DND-41 (cell line): ENCODE measurements around the gene SMCO4.

Experiments
- ATAC-seq: fragments of 200-7000 bp; cut with Tn5 transposase; 3 replicates; pipeline ENCODE4 v1.9.1; 2021; ENCODE audit warnings: low read depth; ENCODE audit not compliant: insufficient read depth
- DNase-seq: peaks from one replicate; pipeline ENCODE4 v3.0.0-alpha.2; 2020
- H2AFZ ChIP-seq: 2 replicates; pipeline ENCODE4 v1.6.0; 2012; ENCODE audit warnings: low read depth, low read length
- H3K27ac ChIP-seq: 2 replicates; pipeline ENCODE4 v1.5.1; 2012; ENCODE audit warnings: low read length, inconsistent platforms
- H3K27me3 ChIP-seq: fragments of 200-600 bp; sonication (generic); 2 replicates; pipeline ENCODE4 v1.6.0; 2012; ENCODE audit warnings: low read length, mild to moderate bottlenecking, inconsistent platforms; ENCODE audit not compliant: insufficient read depth, poor library complexity
- H3K36me3 ChIP-seq: 2 replicates; pipeline ENCODE4 v1.5.1; 2012; ENCODE audit warnings: low read length, inconsistent platforms; ENCODE audit not compliant: insufficient read depth
- H3K4me1 ChIP-seq: 2 replicates; pipeline ENCODE4 v1.5.1; 2012; ENCODE audit warnings: mild to moderate bottlenecking, low read length; ENCODE audit not compliant: insufficient read depth
- H3K4me2 ChIP-seq: 2 replicates; pipeline ENCODE4 v1.6.0; 2012; ENCODE audit warnings: mild to moderate bottlenecking, moderate library complexity, low read length, inconsistent platforms; ENCODE audit not compliant: insufficient read depth
- H3K4me3 ChIP-seq, 2 experiments: fragments of 200-600 bp in 1 of 2; shearing (Covaris generic) in 1 of 2; 2 replicates each; pipeline ENCODE4 v1.5.1; 2012 to 2016; ENCODE audit warnings: inconsistent platforms in 2 of 2, low read length in 2 of 2, mild to moderate bottlenecking in 2 of 2, low read depth in 1 of 2, moderate library complexity in 1 of 2
- H3K79me2 ChIP-seq: 2 replicates; pipeline ENCODE4 v1.6.0; 2012; ENCODE audit warnings: low read length, inconsistent platforms; ENCODE audit not compliant: insufficient read depth
- H3K9ac ChIP-seq: 2 replicates; pipeline ENCODE4 v1.6.0; 2012; ENCODE audit warnings: low read depth, mild to moderate bottlenecking, inconsistent platforms, low read length, moderate library complexity
- H3K9me3 ChIP-seq: 2 replicates; pipeline ENCODE4 v1.5.1; 2012; ENCODE audit warnings: low read length, moderate library complexity, mild to moderate bottlenecking, inconsistent platforms; ENCODE audit not compliant: insufficient read depth, severe bottlenecking
- H4K20me1 ChIP-seq: 2 replicates; pipeline ENCODE4 v1.6.0; 2012; ENCODE audit warnings: low read length; ENCODE audit not compliant: insufficient read depth
- CTCF ChIP-seq: IDR thresholded peaks from 2 replicates; pipeline ENCODE4 v1.5.1; 2012; ENCODE audit warnings: borderline replicate concordance, low read length, moderate library complexity, mild to moderate bottlenecking; ENCODE audit not compliant: poor library complexity, severe bottlenecking; ENCODE audit errors: extremely low read depth
- EZH2 ChIP-seq: IDR thresholded peaks from 3 replicates; pipeline ENCODE4 v1.6.1; 2012; ENCODE audit warnings: borderline replicate concordance, low read depth, mild to moderate bottlenecking, moderate library complexity, low read length, inconsistent platforms; ENCODE audit not compliant: severe bottlenecking

The SMCO4 gene

GRCh38 chr11:93564895-93565294, 21.7 kb upstream of the SMCO4 start:
- H3K9me3 ChIP-seq, result no peaks in the 10 kb centered on the region
- no peaks in the 10 kb centered on the region for H3K27me3 ChIP-seq
- H3K4me1 ChIP-seq, result no peaks in the 10 kb centered on the region
- no peak overlapping the region for H3K9ac ChIP-seq
- DNase-seq, result no peak
- TF ChIP-seq EZH2 (no peak), CTCF (no peak)
- H3K4me3 ChIP-seq, result no peak overlapping the region
- no peaks in the 10 kb centered on the region for H3K36me3 ChIP-seq
- H3K27ac ChIP-seq, result no peak overlapping the region
- no peak overlapping the region for H2AFZ ChIP-seq
- no peak for ATAC-seq
- no peaks in the 10 kb centered on the region for H3K79me2 ChIP-seq
- H3K4me2 ChIP-seq, result no peak overlapping the region
- no peaks in the 10 kb centered on the region; the same call in 1 of the 2 replicates for H4K20me1 ChIP-seq

- Histone ChIP-seq H3K4me2 (no peak overlapping the region), H3K27ac (no peak overlapping the region), H3K36me3 (no peaks in the 10 kb centered on the region), H2AFZ (no peak overlapping the region), H3K4me1 (no peaks in the 10 kb centered on the region), H3K9me3 (no peaks in the 10 kb centered on the region), H4K20me1 (no peaks in the 10 kb centered on the region; the same call in 1 of the 2 replicates), H3K9ac (no peak overlapping the region), H3K27me3 (no peaks in the 10 kb centered on the region), H3K79me2 (no peaks in the 10 kb centered on the region), H3K4me3 (no peak overlapping the region)
- DNase-seq (no peak), ATAC-seq (no peak)
- no peak for TF ChIP-seq CTCF
Measured at GRCh38 chr11:93563857-93564256, 20.7 kb upstream of the SMCO4 start.

- ATAC-seq, result no peak
- no peak for TF ChIP-seq CTCF
- TF ChIP-seq EZH2, result no peak
- no peak overlapping the region for H2AFZ ChIP-seq
Measured at GRCh38 chr11:93560199-93560932, 17.2 kb upstream of the SMCO4 start.

More at GRCh38 chr11:93560199-93560932, 17.2 kb upstream of the SMCO4 start:
- Histone ChIP-seq H3K27ac (no peak overlapping the region), H3K36me3 (no peaks in the 10 kb centered on the region), H3K4me3 (no peak overlapping the region), H3K9me3 (no peaks in the 10 kb centered on the region), H3K9ac (no peak overlapping the region), H3K79me2 (no peaks in the 10 kb centered on the region), H4K20me1 (no peaks in the 10 kb centered on the region; the same call in 1 of the 2 replicates), H3K27me3 (peaks cover 5% of the 10 kb centered on the region), H3K4me1 (no peaks in the 10 kb centered on the region), H3K4me2 (no peak overlapping the region)
- DNase-seq, result no peak
